ENCODE measurements around the gene PROM2. TPM values are rescaled to one million over a fixed set of nuclear protein-coding genes. Genes with fewer than 3 reads are reported as not detected.

Gene PROM2
- total RNA-seq, 2 donors from 2014 or later: 2.2 to 2.3 TPM

DNA sequence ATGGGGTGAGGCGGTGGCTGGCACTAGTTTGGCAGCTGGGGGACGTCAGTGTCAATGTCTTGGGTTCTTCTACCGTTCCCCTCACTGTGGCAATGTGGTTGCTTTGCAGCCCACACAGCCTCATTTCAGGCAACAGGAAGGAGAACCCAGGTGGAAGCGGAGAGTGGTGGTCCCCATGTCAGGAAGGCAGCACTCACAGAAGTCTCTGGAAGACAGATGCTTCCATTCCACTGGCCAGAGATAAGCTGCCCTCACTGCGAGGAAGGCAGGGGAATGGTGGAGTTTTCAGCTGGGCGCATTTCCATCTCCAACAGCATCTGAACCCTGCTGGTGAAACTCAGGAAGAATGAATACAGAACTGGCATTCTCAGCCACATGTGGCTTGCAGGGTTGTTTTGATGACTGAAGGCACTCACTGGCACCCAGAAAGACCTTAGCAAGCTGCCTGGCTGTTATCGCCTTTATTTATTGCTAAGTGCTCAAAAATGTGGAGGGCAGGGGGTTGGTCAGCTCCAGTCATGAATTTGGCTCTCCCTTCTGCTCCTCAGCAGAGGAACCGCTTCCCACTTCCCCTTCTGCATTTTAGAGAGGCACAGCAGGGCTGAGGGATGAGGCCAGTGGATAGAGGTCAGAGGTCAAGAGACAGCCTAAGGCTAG lies 42.3 kb downstream of the PROM2 start:
- no peak overlapping the region for H3K27ac ChIP-seq (ENCODE audit: low read depth, low read length)
- no peak overlapping the region for H3K4me3 ChIP-seq (ENCODE audit: low read length)
- H3K4me1 Mint-ChIP-seq: no peaks in the 10 kb centered on the region
- H3K27me3 ChIP-seq (ENCODE audit: control insufficient read depth, insufficient read depth, low read length, poor library complexity, severe bottlenecking): no peaks in the 10 kb centered on the region
- H3K27me3 Mint-ChIP-seq (ENCODE audit: insufficient read depth): no peaks in the 10 kb centered on the region
- no peak overlapping the region for H3K27ac Mint-ChIP-seq
- no peaks in the 10 kb centered on the region for H3K36me3 ChIP-seq (ENCODE audit: control insufficient read depth, insufficient read depth, low read length)
- TF ChIP-seq CTCF (conservative IDR thresholded peaks at IDR 0.05): no peak
- H3K9ac ChIP-seq (ENCODE audit: extremely low read depth, low read length, poor library complexity, severe bottlenecking): no peak overlapping the region
- no peaks in the 10 kb centered on the region for H3K9me3 ChIP-seq (ENCODE audit: control insufficient read depth, low read length)
- H3K36me3 Mint-ChIP-seq (ENCODE audit: low read depth): no peaks in the 10 kb centered on the region
- H3K4me3 Mint-ChIP-seq: no peak overlapping the region
- no peak for DNase-seq
- H3K4me1 ChIP-seq (ENCODE audit: control insufficient read depth, insufficient read depth, low read length): no peaks in the 10 kb centered on the region
- no peaks in the 10 kb centered on the region for H3K9me3 Mint-ChIP-seq
- WGBS, 2 experiments (ENCODE audit: insufficient coverage in 1 of 2, insufficient read length in 1 of 2): 86 to 97% methylated on average over 4 to 8 of the region's 8 CpGs

GRCh38 chr2:95317123-95317500 lies 42.9 kb downstream of the PROM2 start:
- Mint-ChIP-seq H3K9me3 (no peaks in the 10 kb centered on the region), H3K36me3 (ENCODE audit: low read depth) (no peaks in the 10 kb centered on the region), H3K27me3 (ENCODE audit: insufficient read depth) (no peaks in the 10 kb centered on the region), H3K4me1 (no peaks in the 10 kb centered on the region), H3K4me3 (no peak overlapping the region), H3K27ac (no peak overlapping the region)
- no peak for DNase-seq
- Histone ChIP-seq H3K36me3 (ENCODE audit: control insufficient read depth, insufficient read depth, low read length) (no peaks in the 10 kb centered on the region), H3K9ac (ENCODE audit: extremely low read depth, low read length, poor library complexity, severe bottlenecking) (no peak overlapping the region), H3K9me3 (ENCODE audit: control insufficient read depth, low read length) (no peaks in the 10 kb centered on the region), H3K4me3 (ENCODE audit: low read length) (no peak overlapping the region), H3K4me1 (ENCODE audit: control insufficient read depth, insufficient read depth, low read length) (no peaks in the 10 kb centered on the region), H3K27me3 (ENCODE audit: control insufficient read depth, insufficient read depth, low read length, poor library complexity, severe bottlenecking) (no peaks in the 10 kb centered on the region), H3K27ac (ENCODE audit: low read depth, low read length) (no peak overlapping the region)
- no peak for TF ChIP-seq CTCF (conservative IDR thresholded peaks at IDR 0.05)
- 60 to 81% methylated on average over 2 to 6 of the region's 6 CpGs for WGBS, 2 experiments (ENCODE audit: insufficient coverage in 1 of 2, insufficient read length in 1 of 2)

DNA sequence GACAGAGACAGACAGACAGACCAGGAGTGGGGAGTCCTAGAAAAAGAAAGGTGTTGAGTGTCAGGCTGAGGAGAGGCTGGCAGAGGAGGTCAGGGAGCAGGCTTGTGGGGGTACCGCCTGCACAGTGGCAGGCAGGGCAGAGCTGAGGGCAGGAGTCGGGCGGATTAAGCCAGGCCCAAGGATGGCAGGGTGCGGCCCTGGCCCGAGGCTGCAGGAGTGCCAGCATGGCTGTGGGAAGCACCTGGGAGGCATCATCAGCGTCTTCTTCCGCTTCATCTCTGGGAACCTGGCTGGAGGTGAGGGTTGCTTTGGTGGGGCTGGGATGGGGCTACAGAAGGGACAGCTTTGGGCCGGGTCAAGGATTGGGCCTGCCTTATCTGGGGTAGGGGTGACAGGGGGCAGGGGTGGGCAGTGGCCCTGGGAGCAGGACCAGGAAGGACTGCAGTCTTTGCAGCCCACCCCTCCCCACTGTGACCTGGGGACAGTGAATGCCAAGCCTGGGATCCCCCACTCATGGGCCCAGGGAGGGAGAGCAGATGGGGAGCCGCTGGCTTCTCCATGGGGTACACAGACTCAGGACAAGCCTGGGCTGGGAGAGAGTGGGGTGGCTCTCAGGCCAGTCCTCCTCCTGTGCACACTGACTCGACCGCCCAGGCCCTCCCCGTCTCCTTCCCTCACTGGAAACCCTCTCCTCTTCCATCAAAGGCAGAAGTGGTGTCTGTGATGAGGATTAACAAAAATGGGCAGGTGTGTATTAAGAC lies 43.6 kb downstream of the PROM2 start:
- Mint-ChIP-seq H3K4me1 (no peaks in the 10 kb centered on the region), H3K27me3 (ENCODE audit: insufficient read depth) (no peaks in the 10 kb centered on the region), H3K9me3 (no peaks in the 10 kb centered on the region), H3K4me3 (no peak overlapping the region), H3K36me3 (ENCODE audit: low read depth) (no peaks in the 10 kb centered on the region), H3K27ac (no peak overlapping the region)
- WGBS, 2 experiments (ENCODE audit: insufficient coverage in 1 of 2, insufficient read length in 1 of 2): 90 to 100% methylated on average over 3 to 10 of the region's 12 CpGs
- TF ChIP-seq CTCF (conservative IDR thresholded peaks at IDR 0.05): no peak
- no peak overlapping the region for H3K9ac ChIP-seq (ENCODE audit: extremely low read depth, low read length, poor library complexity, severe bottlenecking)
- no peaks in the 10 kb centered on the region for H3K9me3 ChIP-seq (ENCODE audit: control insufficient read depth, low read length)
- no peak overlapping the region for H3K27ac ChIP-seq (ENCODE audit: low read depth, low read length)
- no peaks in the 10 kb centered on the region for H3K27me3 ChIP-seq (ENCODE audit: control insufficient read depth, insufficient read depth, low read length, poor library complexity, severe bottlenecking)
- DNase-seq: no peak
- H3K4me3 ChIP-seq (ENCODE audit: low read length): no peak overlapping the region
- no peaks in the 10 kb centered on the region for H3K36me3 ChIP-seq (ENCODE audit: control insufficient read depth, insufficient read depth, low read length)
- H3K4me1 ChIP-seq (ENCODE audit: control insufficient read depth, insufficient read depth, low read length): no peaks in the 10 kb centered on the region
